ENCODE data around the gene WDR1. TPM values are rescaled to one million over a fixed set of nuclear protein-coding genes. Genes with fewer than 3 reads are reported as not detected.
"Not testable (repeated sequence)": the region's sequence is repeated elsewhere in the genome, so short reads cannot be mapped to it uniquely, and the experiment has no call there.

Gene WDR1
- total RNA-seq, 2 experiments from 2014 or later: 481 to 538 TPM

DNA sequence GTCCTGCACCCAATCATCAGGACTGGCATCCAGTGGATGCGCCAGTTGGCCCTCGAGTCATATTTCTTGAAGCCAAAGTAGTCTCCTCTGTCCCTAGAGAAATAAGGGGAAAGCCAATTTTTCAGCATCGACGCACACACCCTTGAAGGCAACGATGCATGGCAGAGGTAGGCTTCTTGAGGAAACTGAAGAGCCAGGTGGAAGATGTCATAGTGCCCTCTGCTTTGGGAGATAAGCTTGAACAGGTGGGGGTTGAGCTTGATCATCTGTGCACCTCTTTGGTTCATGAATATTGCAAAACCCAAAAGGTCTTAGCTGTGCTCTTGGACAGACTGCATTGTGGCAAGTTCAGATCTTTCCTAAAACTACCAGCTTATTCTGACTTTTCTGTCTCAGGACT is 34.6 kb upstream of the WDR1 start:
- Mint-ChIP-seq H3K27me3 (peaks cover 2% of the 10 kb centered on the region), H3K9me3 (ENCODE audit: low read depth) (no peaks in the 10 kb centered on the region), H3K4me1 (no peaks in the 10 kb centered on the region), H3K36me3 (no peaks in the 10 kb centered on the region), H3K27ac (no peak overlapping the region), H3K4me3 (no peak overlapping the region)
- no peak for DNase-seq
- CTCF ChIA-PET: interaction anchor here (0.9 to 1.8 kb wide), 3 partner anchors 10 to 387 kb away, joined by 4 to 6 read pairs (median 6); no protein-coding TSS in a partner anchor
- ATAC-seq: no peak

DNA sequence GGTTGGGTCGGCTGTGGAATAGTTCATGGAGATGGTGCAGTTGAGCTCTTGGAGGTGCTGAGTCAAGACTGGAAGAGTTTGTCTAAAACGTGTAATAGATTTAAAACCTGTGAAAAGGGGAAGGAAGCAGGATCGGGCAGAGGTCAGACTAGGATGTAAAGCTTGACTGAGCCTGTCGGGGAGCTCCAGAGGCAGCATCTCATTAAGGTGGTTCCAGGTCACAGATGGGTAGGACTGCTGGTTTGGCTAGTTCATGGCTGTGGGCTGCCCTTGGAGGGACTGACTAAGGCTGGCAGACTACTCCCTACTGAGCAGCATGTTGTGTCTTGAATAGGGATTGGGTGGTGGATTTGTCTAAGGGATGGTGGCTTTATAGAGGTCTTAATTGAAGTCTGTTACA is 28.4 kb upstream of the WDR1 start:
- no peak for DNase-seq
- Mint-ChIP-seq H3K27ac (no peak overlapping the region), H3K4me1 (no peaks in the 10 kb centered on the region), H3K4me3 (no peak overlapping the region), H3K9me3 (ENCODE audit: low read depth) (no peaks in the 10 kb centered on the region), H3K27me3 (no peaks in the 10 kb centered on the region), H3K36me3 (no peaks in the 10 kb centered on the region)
- ATAC-seq: no peak
- CTCF ChIA-PET: interaction anchor here (1.2 to 1.3 kb wide), 2 partner anchors 15 to 393 kb away, joined by 3 read pairs; no protein-coding TSS in a partner anchor

GRCh38 chr4:10144479-10144878 is 27.9 kb upstream of the WDR1 start:
- no peak for DNase-seq
- Mint-ChIP-seq H3K36me3 (no peaks in the 10 kb centered on the region), H3K4me1 (no peaks in the 10 kb centered on the region), H3K4me3 (no peak overlapping the region), H3K9me3 (ENCODE audit: low read depth) (no peaks in the 10 kb centered on the region), H3K27ac (no peak overlapping the region), H3K27me3 (no peaks in the 10 kb centered on the region)
- CTCF ChIA-PET: interaction anchor here (1.2 to 1.3 kb wide), 2 partner anchors 15 to 394 kb away, joined by 3 read pairs; no protein-coding TSS in a partner anchor
- ATAC-seq: no peak

DNA sequence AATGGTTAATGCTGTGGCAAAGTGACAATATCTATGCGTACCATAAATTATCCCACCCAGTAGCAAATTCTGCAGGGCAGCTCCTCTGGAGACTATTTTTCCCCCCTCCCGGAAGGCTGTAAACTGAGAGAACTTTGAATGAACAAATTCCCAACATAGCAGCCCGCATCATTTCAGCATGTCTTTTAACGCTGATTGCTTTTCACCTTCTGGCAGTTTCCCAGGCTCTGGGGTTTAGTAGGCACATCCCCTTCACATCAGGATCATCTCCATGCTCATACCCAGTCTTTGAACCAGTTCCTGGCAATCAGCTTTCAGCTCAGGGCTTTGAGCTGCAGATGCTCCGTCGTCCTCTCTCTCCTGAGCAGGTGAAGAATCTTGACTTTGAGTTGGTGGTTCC is 26.6 kb upstream of the WDR1 start:
- DNase-seq (no peak), ATAC-seq (no peak)
- Mint-ChIP-seq H3K4me1 (no peaks in the 10 kb centered on the region), H3K27me3 (no peaks in the 10 kb centered on the region), H3K36me3 (no peaks in the 10 kb centered on the region), H3K27ac (no peak overlapping the region), H3K4me3 (no peak overlapping the region), H3K9me3 (ENCODE audit: low read depth) (no peaks in the 10 kb centered on the region)
- CTCF ChIA-PET: interaction anchor here (0.9 kb wide), 1 partner anchor 15 kb away, joined by 3 read pairs; no protein-coding TSS in a partner anchor

GRCh38 chr4:10140866-10141759 is 24.5 kb upstream of the WDR1 start:
- Mint-ChIP-seq H3K4me3 (no peak overlapping the region), H3K36me3 (no peaks in the 10 kb centered on the region), H3K9me3 (ENCODE audit: low read depth) (no peaks in the 10 kb centered on the region), H3K27ac (no peak overlapping the region), H3K27me3 (no peaks in the 10 kb centered on the region), H3K4me1 (no peaks in the 10 kb centered on the region)
- ATAC-seq: no peak
- CTCF ChIA-PET: interaction anchor here (1.2 kb wide), 1 partner anchor 9 kb away, joined by 4 read pairs; no protein-coding TSS in a partner anchor
- DNase-seq: no peak

DNA sequence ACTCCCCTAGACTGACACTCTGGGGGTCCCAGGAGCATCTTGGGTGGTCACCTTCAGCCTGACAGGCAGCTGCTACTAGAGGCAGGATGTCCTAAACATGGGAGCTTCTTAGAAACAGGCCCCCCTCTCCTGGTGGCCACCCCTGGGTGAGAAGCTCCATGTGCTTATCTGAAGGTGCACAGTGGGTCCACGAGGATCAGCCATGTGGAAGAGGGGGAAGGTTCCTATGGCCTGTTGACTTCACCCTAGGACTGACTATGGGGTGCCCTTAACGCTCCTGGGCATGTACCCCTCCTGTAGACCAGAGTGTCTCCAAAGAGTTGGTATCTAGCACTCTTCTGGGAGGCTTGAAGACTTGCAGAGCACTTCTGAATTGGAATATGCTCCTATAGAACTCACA is 22.9 kb upstream of the WDR1 start:
- Mint-ChIP-seq H3K27ac (no peak overlapping the region), H3K4me3 (no peak overlapping the region), H3K36me3 (no peaks in the 10 kb centered on the region), H3K9me3 (ENCODE audit: low read depth) (no peaks in the 10 kb centered on the region), H3K27me3 (no peaks in the 10 kb centered on the region), H3K4me1 (no peaks in the 10 kb centered on the region)
- CTCF ChIA-PET: no interaction called here
- ATAC-seq: no peak
- no peak for DNase-seq

DNA sequence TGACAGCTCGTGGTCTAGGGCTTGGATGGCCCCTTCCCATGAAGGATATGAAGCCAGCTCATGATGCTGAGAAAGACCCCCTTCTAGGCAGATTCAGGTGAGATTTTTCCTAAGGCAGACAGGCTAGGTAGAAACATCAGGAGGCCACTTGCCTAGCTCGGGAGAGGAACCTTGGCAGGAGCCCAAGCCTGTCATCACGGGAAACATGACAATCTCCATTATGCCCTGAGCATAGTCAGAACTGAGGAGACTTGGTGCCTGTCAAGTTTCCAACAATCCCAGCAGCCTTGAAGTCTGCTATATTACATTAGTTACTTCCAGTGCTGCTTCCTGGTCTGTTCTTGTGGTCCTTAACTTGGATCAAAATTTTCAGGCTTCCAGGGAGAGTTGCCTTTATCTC is 18.7 kb upstream of the WDR1 start:
- Mint-ChIP-seq H3K9me3 (ENCODE audit: low read depth) (no peaks in the 10 kb centered on the region), H3K27me3 (no peaks in the 10 kb centered on the region), H3K4me1 (no peaks in the 10 kb centered on the region), H3K27ac (no peak overlapping the region), H3K4me3 (no peak overlapping the region), H3K36me3 (no peaks in the 10 kb centered on the region)
- DNase-seq (no peak), ATAC-seq (no peak)
- CTCF ChIA-PET: no interaction called here

- ATAC-seq (no peak), DNase-seq (no peak)
- no peaks in the 10 kb centered on the region for H3K9me3 Mint-ChIP-seq (ENCODE audit: low read depth)
- H3K36me3 Mint-ChIP-seq: no peaks in the 10 kb centered on the region
- H3K4me3 Mint-ChIP-seq: no peak overlapping the region
- peaks cover 7% of the 10 kb centered on the region for H3K27me3 Mint-ChIP-seq
- no peaks in the 10 kb centered on the region for H3K4me1 Mint-ChIP-seq
- H3K27ac Mint-ChIP-seq: no peak overlapping the region
- CTCF ChIA-PET: interaction anchor here (1.1 kb wide), 1 partner anchor 16 kb away, joined by 5 read pairs; no protein-coding TSS in a partner anchor
Observed at GRCh38 chr4:10134141-10134540, 17.5 kb upstream of the WDR1 start.

- no peak overlapping the region for H3K27ac Mint-ChIP-seq
- CTCF ChIA-PET: no interaction called here
- ATAC-seq (no peak), DNase-seq (no peak)
- no peaks in the 10 kb centered on the region for H3K4me1 Mint-ChIP-seq
- H3K4me3 Mint-ChIP-seq: no peak overlapping the region
- peaks cover 7% of the 10 kb centered on the region for H3K27me3 Mint-ChIP-seq
- H3K36me3 Mint-ChIP-seq: no peaks in the 10 kb centered on the region
- H3K9me3 Mint-ChIP-seq (ENCODE audit: low read depth): no peaks in the 10 kb centered on the region
Observed at GRCh38 chr4:10131202-10131601, 14.6 kb upstream of the WDR1 start.

GRCh38 chr4:10130178-10130888 is 13.7 kb upstream of the WDR1 start:
- no peak overlapping the region for H3K27ac Mint-ChIP-seq
- H3K9me3 Mint-ChIP-seq (ENCODE audit: low read depth): no peaks in the 10 kb centered on the region
- H3K27me3 Mint-ChIP-seq: peaks cover 7% of the 10 kb centered on the region
- CTCF ChIA-PET: interaction anchor here (1.1 to 1.3 kb wide), 3 partner anchors 8 to 32 kb away, joined by 3 read pairs; no protein-coding TSS in a partner anchor
- DNase-seq: no peak
- no peak for ATAC-seq
- H3K4me3 Mint-ChIP-seq: no peak overlapping the region
- no peaks in the 10 kb centered on the region for H3K36me3 Mint-ChIP-seq
- H3K4me1 Mint-ChIP-seq: no peaks in the 10 kb centered on the region

DNA sequence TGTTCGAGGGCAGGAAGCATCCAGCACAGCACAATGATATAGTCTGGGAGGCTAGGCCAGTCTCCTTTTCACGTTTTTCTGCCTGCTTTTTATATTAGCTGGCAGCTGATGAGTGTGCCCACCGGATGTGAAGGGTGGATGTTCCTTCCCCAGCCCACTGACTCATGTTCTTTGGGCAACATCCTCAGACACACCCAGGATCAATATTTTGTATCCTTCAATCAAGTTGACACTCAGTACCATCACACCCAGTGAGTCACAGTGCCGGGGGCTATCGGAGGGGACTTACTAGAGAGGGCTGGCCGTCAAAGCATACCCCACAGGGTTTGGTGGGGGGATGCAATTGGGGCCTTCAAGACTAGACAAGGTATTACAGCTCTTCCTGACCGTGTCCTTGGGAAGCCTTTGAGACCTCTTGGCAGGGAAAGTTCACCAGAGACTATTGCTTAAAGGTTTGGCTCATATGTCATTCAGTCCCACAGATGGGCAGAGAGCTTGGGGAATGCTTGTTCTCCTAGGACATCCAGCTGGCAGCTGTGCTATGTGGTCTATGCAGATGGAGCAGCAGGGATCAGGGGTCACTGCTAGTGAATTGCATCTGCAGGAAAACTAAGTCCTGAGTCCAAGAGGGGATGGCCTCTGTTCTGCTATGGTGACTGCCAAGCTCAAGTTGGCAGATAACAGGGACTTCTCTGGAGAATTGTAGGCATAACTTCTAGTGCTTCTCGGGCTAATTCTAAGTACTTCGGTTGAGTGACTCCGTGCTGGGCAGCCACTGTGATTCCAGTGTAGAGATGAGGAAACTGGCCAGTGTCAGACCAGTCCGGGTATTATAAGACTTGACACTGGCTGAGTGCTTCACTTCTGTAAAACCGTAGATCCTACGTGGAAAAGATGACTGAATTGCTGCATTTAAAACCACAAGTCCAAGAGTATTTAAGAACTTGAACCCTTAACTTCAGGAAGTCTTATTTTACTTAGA is 12.9 kb upstream of the WDR1 start:
- H3K4me1 Mint-ChIP-seq: no peaks in the 10 kb centered on the region
- H3K27ac Mint-ChIP-seq: no peak overlapping the region
- CTCF ChIA-PET: interaction anchor here (1.1 to 1.3 kb wide), 3 partner anchors 8 to 32 kb away, joined by 3 read pairs; no protein-coding TSS in a partner anchor
- no peak for DNase-seq
- peaks cover 7% of the 10 kb centered on the region for H3K27me3 Mint-ChIP-seq
- H3K36me3 Mint-ChIP-seq: no peaks in the 10 kb centered on the region
- ATAC-seq: no peak
- no peak overlapping the region for H3K4me3 Mint-ChIP-seq
- H3K9me3 Mint-ChIP-seq (ENCODE audit: low read depth): no peaks in the 10 kb centered on the region

- no peak overlapping the region for H3K4me3 Mint-ChIP-seq
- H3K27ac Mint-ChIP-seq: no peak overlapping the region
- CTCF ChIA-PET: interaction anchor here (1.3 kb wide), 2 partner anchors 9 to 17 kb away, joined by 3 read pairs; no protein-coding TSS in a partner anchor
- no peaks in the 10 kb centered on the region for H3K9me3 Mint-ChIP-seq (ENCODE audit: low read depth)
- H3K36me3 Mint-ChIP-seq: no peaks in the 10 kb centered on the region
- no peak for ATAC-seq
- peaks cover 7% of the 10 kb centered on the region for H3K4me1 Mint-ChIP-seq
- H3K27me3 Mint-ChIP-seq: peaks cover 7% of the 10 kb centered on the region
- DNase-seq: no peak
Observed at GRCh38 chr4:10128761-10129160, 12.2 kb upstream of the WDR1 start.

GRCh38 chr4:10127531-10127930 is 10.9 kb upstream of the WDR1 start:
- DNase-seq; H3K4me3 Mint-ChIP-seq; H3K9me3 Mint-ChIP-seq (ENCODE audit: low read depth); H3K27ac Mint-ChIP-seq; H3K27me3 Mint-ChIP-seq; CTCF ChIA-PET; H3K36me3 Mint-ChIP-seq; ATAC-seq: not testable (repeated sequence)
- H3K4me1 Mint-ChIP-seq: peaks cover 14% of the 10 kb centered on the region
